ENCODE measurements around the gene WNT11. TPM values are rescaled to one million over a fixed set of nuclear protein-coding genes. Genes with fewer than 3 reads are reported as not detected.

Gene WNT11
- total RNA-seq, 1 experiment from 2014 or later: not detected

DNA sequence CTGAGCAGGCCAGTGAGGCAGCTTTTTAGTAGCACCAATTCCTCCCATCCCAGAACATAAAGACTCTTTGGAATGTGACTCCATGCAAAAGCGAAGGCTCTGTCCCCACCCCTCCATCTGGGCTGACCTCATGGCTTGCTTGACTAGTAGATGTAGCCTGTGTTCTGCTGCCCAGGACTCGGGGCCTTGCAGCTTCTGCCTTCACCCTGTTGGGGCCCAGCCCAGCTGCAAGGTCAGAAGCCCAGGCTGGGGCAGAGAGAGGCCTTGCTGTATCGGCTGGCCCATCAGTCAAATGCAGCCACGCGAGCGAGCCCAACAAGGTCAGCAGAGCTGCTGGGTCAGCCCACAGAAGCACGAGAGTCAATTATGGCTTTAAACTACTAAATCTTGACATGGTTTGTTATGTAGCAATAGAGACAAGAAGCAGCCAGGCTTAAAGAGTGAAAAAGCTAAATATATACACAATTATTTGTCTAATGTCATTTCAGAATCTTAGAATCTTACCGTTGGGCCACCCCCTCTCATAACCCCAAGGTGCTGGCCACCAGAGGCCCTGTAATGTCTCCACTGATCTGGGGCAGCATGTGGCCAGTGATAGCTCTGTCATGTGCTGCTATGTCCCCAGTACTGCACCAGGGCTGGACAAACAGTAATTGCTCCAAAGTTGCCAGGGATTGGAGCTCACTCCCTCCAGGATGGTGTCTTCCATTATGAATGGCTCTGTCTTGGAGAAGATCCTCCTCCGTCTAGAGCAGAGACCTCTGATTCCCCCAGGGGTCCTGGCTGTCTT lies 10.4 kb upstream of the WNT11 start:
- TF ChIP-seq EZH2 (IDR thresholded peaks at IDR 0.05; ENCODE audit: low read depth): no peak
- TF ChIP-seq, protein P1, sequence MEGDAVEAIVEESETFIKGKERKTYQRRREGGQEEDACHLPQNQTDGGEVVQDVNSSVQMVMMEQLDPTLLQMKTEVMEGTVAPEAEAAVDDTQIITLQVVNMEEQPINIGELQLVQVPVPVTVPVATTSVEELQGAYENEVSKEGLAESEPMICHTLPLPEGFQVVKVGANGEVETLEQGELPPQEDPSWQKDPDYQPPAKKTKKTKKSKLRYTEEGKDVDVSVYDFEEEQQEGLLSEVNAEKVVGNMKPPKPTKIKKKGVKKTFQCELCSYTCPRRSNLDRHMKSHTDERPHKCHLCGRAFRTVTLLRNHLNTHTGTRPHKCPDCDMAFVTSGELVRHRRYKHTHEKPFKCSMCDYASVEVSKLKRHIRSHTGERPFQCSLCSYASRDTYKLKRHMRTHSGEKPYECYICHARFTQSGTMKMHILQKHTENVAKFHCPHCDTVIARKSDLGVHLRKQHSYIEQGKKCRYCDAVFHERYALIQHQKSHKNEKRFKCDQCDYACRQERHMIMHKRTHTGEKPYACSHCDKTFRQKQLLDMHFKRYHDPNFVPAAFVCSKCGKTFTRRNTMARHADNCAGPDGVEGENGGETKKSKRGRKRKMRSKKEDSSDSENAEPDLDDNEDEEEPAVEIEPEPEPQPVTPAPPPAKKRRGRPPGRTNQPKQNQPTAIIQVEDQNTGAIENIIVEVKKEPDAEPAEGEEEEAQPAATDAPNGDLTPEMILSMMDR (conservative IDR thresholded peaks at IDR 0.05): no peak
- ChIA-PET POLR2A (ENCODE audit: unreplicated experiment) (interaction anchor here (0.7 kb wide), 1 partner anchor 64 kb away, joined by 3 read pairs; no protein-coding TSS in a partner anchor), CTCF (no interaction called here)
- Histone ChIP-seq H3K36me3 (ENCODE audit: low read depth) (no peaks in the 10 kb centered on the region), H3K27me3 (ENCODE audit: insufficient read depth, low read depth) (no peaks in the 10 kb centered on the region), H2AFZ (no peak overlapping the region), H4K20me1 (ENCODE audit: insufficient read depth) (no peaks in the 10 kb centered on the region), H3K4me3 (no peak overlapping the region), H3K79me2 (ENCODE audit: low read depth) (no peaks in the 10 kb centered on the region), H3K27ac (no peak overlapping the region), H3K9me3 (ENCODE audit: insufficient read depth, low read depth) (no peaks in the 10 kb centered on the region), H3F3A (ENCODE audit: insufficient read depth, low read depth) (no peaks in the 10 kb centered on the region; the same call in 1 of the 2 replicates), H3K9me2 (ENCODE audit: insufficient read depth) (no peaks in the 10 kb centered on the region), H3K4me1 (replicated peaks; ENCODE audit: insufficient read depth) (no peaks in the 10 kb centered on the region), H3K4me2 (no peak overlapping the region)
- intact Hi-C loops (cut with micrococcal nuclease; ENCODE audit: unreplicated experiment): no loop called here
- no TSS peak for BruUV-seq (replicated peaks)
- no peak for DNase-seq

DNA sequence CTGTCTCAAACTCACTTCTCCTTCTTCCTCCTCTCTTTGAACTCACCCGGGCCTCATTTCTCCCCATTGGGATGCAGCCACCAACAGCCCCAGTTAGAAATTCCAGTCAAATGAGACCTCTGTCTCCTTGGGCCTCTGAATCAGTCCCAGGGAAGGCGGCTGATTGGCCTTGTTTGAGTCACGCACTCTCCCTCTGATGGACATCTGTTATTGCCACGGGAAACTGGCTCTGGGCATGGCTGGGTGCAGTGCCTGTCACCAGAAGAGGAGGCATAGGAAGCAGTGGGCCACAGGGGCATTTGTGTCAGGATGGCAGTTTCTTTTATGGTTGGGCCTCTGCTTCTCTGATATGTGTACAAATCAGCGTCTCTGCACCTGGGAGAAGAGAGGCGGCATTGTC lies 9.6 kb upstream of the WNT11 start:
- no peak overlapping the region for H3K4me3 ChIP-seq
- H3F3A ChIP-seq (ENCODE audit: insufficient read depth, low read depth): no peaks in the 10 kb centered on the region; the same call in 1 of the 2 replicates
- ChIA-PET POLR2A (ENCODE audit: unreplicated experiment) (no interaction called here), CTCF (no interaction called here)
- H4K20me1 ChIP-seq (ENCODE audit: insufficient read depth): no peaks in the 10 kb centered on the region
- DNase-seq: no peak
- intact Hi-C loops (cut with micrococcal nuclease; ENCODE audit: unreplicated experiment): no loop called here
- H2AFZ ChIP-seq: no peak overlapping the region
- H3K9me3 ChIP-seq (ENCODE audit: insufficient read depth, low read depth): no peaks in the 10 kb centered on the region
- TF ChIP-seq, protein P1 (conservative IDR thresholded peaks at IDR 0.05): no peak
- no peak for TF ChIP-seq EZH2 (IDR thresholded peaks at IDR 0.05; ENCODE audit: low read depth)
- H3K79me2 ChIP-seq (ENCODE audit: low read depth): no peaks in the 10 kb centered on the region
- H3K27me3 ChIP-seq (ENCODE audit: insufficient read depth, low read depth): 0 out of 2 replicates have a peak, but pooled peaks cover 4% of the 10 kb centered on the region
- H3K36me3 ChIP-seq (ENCODE audit: low read depth): no peaks in the 10 kb centered on the region
- BruUV-seq (replicated peaks): no TSS peak
- no peak overlapping the region for H3K4me2 ChIP-seq
- H3K9me2 ChIP-seq (ENCODE audit: insufficient read depth): no peaks in the 10 kb centered on the region
- no peaks in the 10 kb centered on the region for H3K4me1 ChIP-seq (replicated peaks; ENCODE audit: insufficient read depth)
- H3K27ac ChIP-seq: no peak overlapping the region

DNA sequence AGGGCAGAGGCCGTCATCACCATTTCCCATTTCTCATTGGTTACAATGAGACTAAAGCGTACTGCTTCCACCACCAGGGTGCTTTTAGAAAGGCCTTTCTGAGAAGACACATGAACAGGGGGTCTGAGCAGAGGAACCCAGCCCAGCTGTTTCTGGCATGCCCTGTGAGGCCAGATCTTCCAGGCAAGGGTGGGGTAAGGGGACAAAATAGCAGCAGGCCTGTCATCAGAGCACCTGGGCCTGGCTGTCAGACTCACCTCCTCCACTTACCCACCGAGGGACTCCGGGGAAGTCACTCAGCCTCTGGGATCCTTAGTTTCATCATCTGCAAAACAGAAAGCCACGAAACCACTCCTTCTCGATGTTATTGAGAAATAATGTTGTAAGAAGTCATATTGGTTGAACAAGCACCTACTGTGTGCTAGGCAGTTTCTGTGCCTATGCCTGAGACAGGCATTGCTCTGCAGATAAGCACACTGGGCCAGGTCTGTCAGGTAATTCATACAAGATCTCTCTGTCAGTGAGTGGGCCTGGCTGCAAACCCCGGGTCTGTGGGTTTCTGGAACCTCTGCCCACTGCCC lies 8.8 kb upstream of the WNT11 start:
- no peak overlapping the region for H3K27ac ChIP-seq
- no peaks in the 10 kb centered on the region for H3K9me2 ChIP-seq (ENCODE audit: insufficient read depth)
- no peak overlapping the region for H3K4me3 ChIP-seq
- 0 out of 2 replicates have a peak, but pooled peaks cover 6% of the 10 kb centered on the region for H3K27me3 ChIP-seq (ENCODE audit: insufficient read depth, low read depth)
- intact Hi-C loops (cut with micrococcal nuclease; ENCODE audit: unreplicated experiment): no loop called here
- no peaks in the 10 kb centered on the region; the same call in 1 of the 2 replicates for H3F3A ChIP-seq (ENCODE audit: insufficient read depth, low read depth)
- H4K20me1 ChIP-seq (ENCODE audit: insufficient read depth): no peaks in the 10 kb centered on the region
- H3K4me1 ChIP-seq (replicated peaks; ENCODE audit: insufficient read depth): no peaks in the 10 kb centered on the region; the same call in 1 of the 2 replicates
- POLR2A ChIA-PET (ENCODE audit: unreplicated experiment): no interaction called here
- BruUV-seq (replicated peaks): no TSS peak
- no peak overlapping the region for H2AFZ ChIP-seq
- H3K36me3 ChIP-seq (ENCODE audit: low read depth): no peaks in the 10 kb centered on the region
- H3K9me3 ChIP-seq (ENCODE audit: insufficient read depth, low read depth): no peaks in the 10 kb centered on the region
- DNase-seq: no peak
- TF ChIP-seq, protein P1 (conservative IDR thresholded peaks at IDR 0.05): no peak
- no peak for TF ChIP-seq EZH2 (IDR thresholded peaks at IDR 0.05; ENCODE audit: low read depth)
- no peaks in the 10 kb centered on the region for H3K79me2 ChIP-seq (ENCODE audit: low read depth)
- H3K4me2 ChIP-seq: no peak overlapping the region
- CTCF ChIA-PET: no interaction called here

All from PC-9 (cell line).